HEK293 (cell line): Measurements from ENCODE around the gene NDUFS2.

Experiments
- KLF10 ChIP-seq: fragments of 450-650 bp; IDR thresholded peaks from 2 replicates; pipeline ENCODE4 v1.5.1; 2018; ENCODE audit warnings: missing biosample characterization, mild to moderate bottlenecking, missing genetic modification characterization
- MEIS1 ChIP-seq: sonication (generic); formaldehyde crosslinking; IDR thresholded peaks from 2 replicates; pipeline ENCODE4 v1.8.1; 2022; ENCODE audit warnings: missing genetic modification reagents, mild to moderate bottlenecking, borderline replicate concordance
- SCRT2 ChIP-seq: fragments of 450-650 bp; formaldehyde crosslinking; IDR thresholded peaks from 2 replicates; pipeline ENCODE4 v1.5.1; 2016; ENCODE audit warnings: missing biosample characterization, missing genetic modification characterization
- SP3 ChIP-seq: fragments of 450-650 bp; formaldehyde crosslinking; IDR thresholded peaks from 2 replicates; pipeline ENCODE4 v1.5.1; 2016; ENCODE audit warnings: missing biosample characterization, missing genetic modification characterization
- SP7 ChIP-seq: fragments of 450-650 bp; formaldehyde crosslinking; IDR thresholded peaks from 2 replicates; pipeline ENCODE4 v1.5.1; 2016; ENCODE audit warnings: missing biosample characterization, missing genetic modification characterization
- ZBTB1 ChIP-seq: fragments of 450-650 bp; formaldehyde crosslinking; IDR thresholded peaks from 2 replicates; pipeline ENCODE4 v1.5.1; 2016; ENCODE audit warnings: missing biosample characterization, missing genetic modification characterization
- ZBTB21 ChIP-seq: fragments of 450-650 bp; formaldehyde crosslinking; IDR thresholded peaks from 2 replicates; pipeline ENCODE4 v1.5.1; 2017; ENCODE audit warnings: missing biosample characterization, missing genetic modification characterization
- ZBTB48 ChIP-seq: fragments of 450-650 bp; formaldehyde crosslinking; IDR thresholded peaks from 2 replicates; pipeline ENCODE4 v1.5.1; 2016; ENCODE audit warnings: missing biosample characterization, missing genetic modification characterization
- ZFHX2 ChIP-seq: fragments of 450-650 bp; formaldehyde crosslinking; conservative IDR thresholded peaks from 2 replicates; pipeline ENCODE4 v1.5.1; 2016; ENCODE audit warnings: missing biosample characterization, missing genetic modification characterization
- ZFP37 ChIP-seq: fragments of 450-650 bp; formaldehyde crosslinking; IDR thresholded peaks from 2 replicates; pipeline ENCODE4 v1.5.1; 2016; ENCODE audit warnings: missing biosample characterization, missing genetic modification characterization
- ZNF132 ChIP-seq: fragments of 450-650 bp; formaldehyde crosslinking; IDR thresholded peaks from 2 replicates; pipeline ENCODE4 v1.5.1; 2017; ENCODE audit warnings: missing biosample characterization, missing genetic modification characterization, borderline replicate concordance
- ZNF221 ChIP-seq: fragments of 450-650 bp; formaldehyde crosslinking; IDR thresholded peaks from 2 replicates; pipeline ENCODE4 v1.5.1; 2017; ENCODE audit warnings: missing biosample characterization, missing genetic modification characterization, borderline replicate concordance
- ZNF341 ChIP-seq: fragments of 450-650 bp; formaldehyde crosslinking; IDR thresholded peaks from 2 replicates; pipeline ENCODE4; 2016; ENCODE audit warnings: low read depth, missing biosample characterization, missing genetic modification characterization
- ZNF391 ChIP-seq: fragments of 450-650 bp; formaldehyde crosslinking; IDR thresholded peaks from 2 replicates; pipeline ENCODE4 v1.5.1; 2016; ENCODE audit warnings: low read depth, missing biosample characterization, missing genetic modification characterization, borderline replicate concordance
- ZNF394 ChIP-seq: fragments of 450-650 bp; formaldehyde crosslinking; IDR thresholded peaks from 2 replicates; pipeline ENCODE4 v1.5.1; 2016; ENCODE audit warnings: missing biosample characterization, missing genetic modification characterization, mild to moderate bottlenecking, moderate library complexity, borderline replicate concordance
- ZNF530 ChIP-seq: fragments of 450-650 bp; formaldehyde crosslinking; IDR thresholded peaks from 2 replicates; pipeline ENCODE4 v1.5.1; 2016; ENCODE audit warnings: low read depth, missing biosample characterization, missing genetic modification characterization
- ZNF549 ChIP-seq: fragments of 450-650 bp; IDR thresholded peaks from 2 replicates; pipeline ENCODE4 v1.5.1; 2018; ENCODE audit warnings: missing biosample characterization, missing genetic modification characterization, mild to moderate bottlenecking, inconsistent platforms, moderate library complexity
- ZNF571 ChIP-seq: fragments of 450-650 bp; formaldehyde crosslinking; IDR thresholded peaks from 2 replicates; pipeline ENCODE4 v1.5.0; 2017; ENCODE audit warnings: missing biosample characterization, missing genetic modification characterization
- ZNF701 ChIP-seq: fragments of 450-650 bp; formaldehyde crosslinking; IDR thresholded peaks from 2 replicates; pipeline ENCODE4 v1.5.1; 2016; ENCODE audit warnings: missing biosample characterization, missing genetic modification characterization
- ZNF777 ChIP-seq: fragments of 450-650 bp; formaldehyde crosslinking; IDR thresholded peaks from 2 replicates; pipeline ENCODE4 v1.5.1; 2017; ENCODE audit warnings: missing biosample characterization, missing genetic modification characterization, borderline replicate concordance
- TF ChIP-seq, protein P1 (sequence below): fragments of 450-650 bp; formaldehyde crosslinking; IDR thresholded peaks from 2 replicates; pipeline ENCODE4 v1.5.1; 2016; ENCODE audit warnings: missing biosample characterization, missing genetic modification characterization, low read depth
- TF ChIP-seq, protein P2 (sequence below): fragments of 450-650 bp; formaldehyde crosslinking; IDR thresholded peaks from 2 replicates; pipeline ENCODE4 v1.5.1; 2016; ENCODE audit warnings: missing biosample characterization, missing genetic modification characterization
- TF ChIP-seq, protein P3 (sequence below): fragments of 450-650 bp; formaldehyde crosslinking; IDR thresholded peaks from 2 replicates; pipeline ENCODE4 v1.5.1; 2016; ENCODE audit warnings: missing biosample characterization, missing genetic modification characterization
- TF ChIP-seq, protein P4 (sequence below): fragments of 450-650 bp; formaldehyde crosslinking; IDR thresholded peaks from 2 replicates; pipeline ENCODE4 v1.5.1; 2016; ENCODE audit warnings: missing biosample characterization, missing genetic modification characterization
- TF ChIP-seq, protein P5 (sequence below): fragments of 450-650 bp; formaldehyde crosslinking; IDR thresholded peaks from 2 replicates; pipeline ENCODE4 v1.5.1; 2016; ENCODE audit warnings: missing biosample characterization, missing genetic modification characterization, borderline replicate concordance

The NDUFS2 gene

DNA sequence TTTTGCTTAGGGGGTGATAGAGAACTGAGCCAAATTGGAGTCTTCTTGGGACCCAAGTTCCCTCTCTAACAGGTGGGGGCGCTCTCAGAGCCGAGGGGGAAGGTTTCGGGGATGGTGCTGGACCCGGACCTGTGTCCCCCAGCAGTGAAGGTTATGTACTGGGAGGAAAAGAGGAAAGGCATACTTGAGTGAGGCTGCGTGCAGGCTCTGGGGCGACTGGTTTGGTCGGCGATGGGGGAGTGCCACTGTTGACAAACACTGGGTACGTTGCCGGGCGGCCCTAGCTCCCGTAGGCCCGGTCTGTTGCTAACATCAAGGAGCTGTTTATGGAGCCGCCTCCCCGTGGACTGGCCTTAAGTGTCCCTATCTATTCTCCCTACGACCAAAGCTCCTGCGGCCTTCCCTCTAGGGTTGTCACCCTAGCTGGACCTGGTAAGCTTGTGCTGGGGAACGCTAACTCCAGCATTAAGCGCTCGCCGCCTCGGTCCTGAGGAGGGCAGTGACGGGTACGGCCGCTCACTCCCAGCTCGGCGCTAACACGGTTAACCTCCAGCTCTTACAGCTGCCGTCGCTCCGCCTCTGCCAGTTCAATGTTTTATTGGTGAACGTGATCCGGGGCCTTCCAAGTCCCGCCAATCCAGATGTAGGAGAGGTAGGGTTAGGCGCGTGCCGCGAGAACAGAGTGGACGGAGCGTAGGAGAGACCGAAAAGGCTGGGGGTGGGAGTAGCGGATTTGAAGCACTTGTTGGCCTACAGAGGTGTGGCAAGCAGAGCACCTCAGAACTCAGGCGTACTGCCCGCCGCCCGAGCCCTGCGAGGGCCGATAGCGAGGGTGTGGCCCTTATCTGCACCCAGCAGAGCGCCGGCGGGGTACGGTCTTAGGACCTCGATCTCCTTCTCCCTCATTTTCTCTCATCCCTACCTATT, 36.2 kb upstream of the NDUFS2 start, which contains the start of gene PPOX (continued):
- TF ChIP-seq, protein P1, sequence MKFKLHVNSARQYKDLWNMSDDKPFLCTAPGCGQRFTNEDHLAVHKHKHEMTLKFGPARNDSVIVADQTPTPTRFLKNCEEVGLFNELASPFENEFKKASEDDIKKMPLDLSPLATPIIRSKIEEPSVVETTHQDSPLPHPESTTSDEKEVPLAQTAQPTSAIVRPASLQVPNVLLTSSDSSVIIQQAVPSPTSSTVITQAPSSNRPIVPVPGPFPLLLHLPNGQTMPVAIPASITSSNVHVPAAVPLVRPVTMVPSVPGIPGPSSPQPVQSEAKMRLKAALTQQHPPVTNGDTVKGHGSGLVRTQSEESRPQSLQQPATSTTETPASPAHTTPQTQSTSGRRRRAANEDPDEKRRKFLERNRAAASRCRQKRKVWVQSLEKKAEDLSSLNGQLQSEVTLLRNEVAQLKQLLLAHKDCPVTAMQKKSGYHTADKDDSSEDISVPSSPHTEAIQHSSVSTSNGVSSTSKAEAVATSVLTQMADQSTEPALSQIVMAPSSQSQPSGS (tag by site-specific recombination) = no peak
- no peak for TF ChIP-seq ZNF571 (tag by site-specific recombination)
- no peak for TF ChIP-seq ZNF530
- peak; percentile 98 for TF ChIP-seq ZNF394 (tag by site-specific recombination)
- TF ChIP-seq SP3 = peak; percentile 89
- peak; percentile 75; the same call in 1 of the 2 replicates for TF ChIP-seq KLF10
- TF ChIP-seq ZNF777 (tag by site-specific recombination) = no peak
- no peak for TF ChIP-seq ZNF549 (tag by site-specific recombination)
- TF ChIP-seq ZBTB1 (tag by site-specific recombination) = no peak
- TF ChIP-seq, protein P2, sequence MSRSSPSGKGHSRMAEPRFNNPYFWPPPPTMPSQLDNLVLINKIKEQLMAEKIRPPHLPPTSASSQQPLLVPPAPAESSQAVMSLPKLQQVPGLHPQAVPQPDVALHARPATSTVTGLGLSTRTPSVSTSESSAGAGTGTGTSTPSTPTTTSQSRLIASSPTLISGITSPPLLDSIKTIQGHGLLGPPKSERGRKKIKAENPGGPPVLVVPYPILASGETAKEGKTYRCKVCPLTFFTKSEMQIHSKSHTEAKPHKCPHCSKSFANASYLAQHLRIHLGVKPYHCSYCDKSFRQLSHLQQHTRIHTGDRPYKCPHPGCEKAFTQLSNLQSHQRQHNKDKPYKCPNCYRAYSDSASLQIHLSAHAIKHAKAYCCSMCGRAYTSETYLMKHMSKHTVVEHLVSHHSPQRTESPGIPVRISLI (tag by site-specific recombination) = no peak
- peak; percentile 99 for TF ChIP-seq ZNF341
- no peak for TF ChIP-seq ZNF701
- TF ChIP-seq MEIS1 (CRISPR knock-in tag) = no peak
- TF ChIP-seq ZNF132 (tag by site-specific recombination) = no peak
- TF ChIP-seq, protein P3, sequence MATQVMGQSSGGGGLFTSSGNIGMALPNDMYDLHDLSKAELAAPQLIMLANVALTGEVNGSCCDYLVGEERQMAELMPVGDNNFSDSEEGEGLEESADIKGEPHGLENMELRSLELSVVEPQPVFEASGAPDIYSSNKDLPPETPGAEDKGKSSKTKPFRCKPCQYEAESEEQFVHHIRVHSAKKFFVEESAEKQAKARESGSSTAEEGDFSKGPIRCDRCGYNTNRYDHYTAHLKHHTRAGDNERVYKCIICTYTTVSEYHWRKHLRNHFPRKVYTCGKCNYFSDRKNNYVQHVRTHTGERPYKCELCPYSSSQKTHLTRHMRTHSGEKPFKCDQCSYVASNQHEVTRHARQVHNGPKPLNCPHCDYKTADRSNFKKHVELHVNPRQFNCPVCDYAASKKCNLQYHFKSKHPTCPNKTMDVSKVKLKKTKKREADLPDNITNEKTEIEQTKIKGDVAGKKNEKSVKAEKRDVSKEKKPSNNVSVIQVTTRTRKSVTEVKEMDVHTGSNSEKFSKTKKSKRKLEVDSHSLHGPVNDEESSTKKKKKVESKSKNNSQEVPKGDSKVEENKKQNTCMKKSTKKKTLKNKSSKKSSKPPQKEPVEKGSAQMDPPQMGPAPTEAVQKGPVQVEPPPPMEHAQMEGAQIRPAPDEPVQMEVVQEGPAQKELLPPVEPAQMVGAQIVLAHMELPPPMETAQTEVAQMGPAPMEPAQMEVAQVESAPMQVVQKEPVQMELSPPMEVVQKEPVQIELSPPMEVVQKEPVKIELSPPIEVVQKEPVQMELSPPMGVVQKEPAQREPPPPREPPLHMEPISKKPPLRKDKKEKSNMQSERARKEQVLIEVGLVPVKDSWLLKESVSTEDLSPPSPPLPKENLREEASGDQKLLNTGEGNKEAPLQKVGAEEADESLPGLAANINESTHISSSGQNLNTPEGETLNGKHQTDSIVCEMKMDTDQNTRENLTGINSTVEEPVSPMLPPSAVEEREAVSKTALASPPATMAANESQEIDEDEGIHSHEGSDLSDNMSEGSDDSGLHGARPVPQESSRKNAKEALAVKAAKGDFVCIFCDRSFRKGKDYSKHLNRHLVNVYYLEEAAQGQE (tag by site-specific recombination) = no peak
- no peak for TF ChIP-seq ZBTB21 (tag by site-specific recombination)
- TF ChIP-seq ZBTB48 = peak; percentile 44
- TF ChIP-seq, protein P4, sequence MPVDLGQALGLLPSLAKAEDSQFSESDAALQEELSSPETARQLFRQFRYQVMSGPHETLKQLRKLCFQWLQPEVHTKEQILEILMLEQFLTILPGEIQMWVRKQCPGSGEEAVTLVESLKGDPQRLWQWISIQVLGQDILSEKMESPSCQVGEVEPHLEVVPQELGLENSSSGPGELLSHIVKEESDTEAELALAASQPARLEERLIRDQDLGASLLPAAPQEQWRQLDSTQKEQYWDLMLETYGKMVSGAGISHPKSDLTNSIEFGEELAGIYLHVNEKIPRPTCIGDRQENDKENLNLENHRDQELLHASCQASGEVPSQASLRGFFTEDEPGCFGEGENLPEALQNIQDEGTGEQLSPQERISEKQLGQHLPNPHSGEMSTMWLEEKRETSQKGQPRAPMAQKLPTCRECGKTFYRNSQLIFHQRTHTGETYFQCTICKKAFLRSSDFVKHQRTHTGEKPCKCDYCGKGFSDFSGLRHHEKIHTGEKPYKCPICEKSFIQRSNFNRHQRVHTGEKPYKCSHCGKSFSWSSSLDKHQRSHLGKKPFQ (tag by site-specific recombination) = no peak
- TF ChIP-seq SP7 (tag by site-specific recombination) = peak; percentile 74
- peak; percentile 86 for TF ChIP-seq ZFHX2
- peak; percentile 99 for TF ChIP-seq SCRT2 (tag by site-specific recombination)
- 0 out of 2 replicates have a peak, but pooled peaks have one; percentile 44 for TF ChIP-seq ZNF391 (tag by site-specific recombination)
- TF ChIP-seq ZNF221 (tag by site-specific recombination) = no peak
- no peak; the same call in 1 of the 2 replicates for TF ChIP-seq ZFP37 (tag by site-specific recombination)
- TF ChIP-seq, protein P5, sequence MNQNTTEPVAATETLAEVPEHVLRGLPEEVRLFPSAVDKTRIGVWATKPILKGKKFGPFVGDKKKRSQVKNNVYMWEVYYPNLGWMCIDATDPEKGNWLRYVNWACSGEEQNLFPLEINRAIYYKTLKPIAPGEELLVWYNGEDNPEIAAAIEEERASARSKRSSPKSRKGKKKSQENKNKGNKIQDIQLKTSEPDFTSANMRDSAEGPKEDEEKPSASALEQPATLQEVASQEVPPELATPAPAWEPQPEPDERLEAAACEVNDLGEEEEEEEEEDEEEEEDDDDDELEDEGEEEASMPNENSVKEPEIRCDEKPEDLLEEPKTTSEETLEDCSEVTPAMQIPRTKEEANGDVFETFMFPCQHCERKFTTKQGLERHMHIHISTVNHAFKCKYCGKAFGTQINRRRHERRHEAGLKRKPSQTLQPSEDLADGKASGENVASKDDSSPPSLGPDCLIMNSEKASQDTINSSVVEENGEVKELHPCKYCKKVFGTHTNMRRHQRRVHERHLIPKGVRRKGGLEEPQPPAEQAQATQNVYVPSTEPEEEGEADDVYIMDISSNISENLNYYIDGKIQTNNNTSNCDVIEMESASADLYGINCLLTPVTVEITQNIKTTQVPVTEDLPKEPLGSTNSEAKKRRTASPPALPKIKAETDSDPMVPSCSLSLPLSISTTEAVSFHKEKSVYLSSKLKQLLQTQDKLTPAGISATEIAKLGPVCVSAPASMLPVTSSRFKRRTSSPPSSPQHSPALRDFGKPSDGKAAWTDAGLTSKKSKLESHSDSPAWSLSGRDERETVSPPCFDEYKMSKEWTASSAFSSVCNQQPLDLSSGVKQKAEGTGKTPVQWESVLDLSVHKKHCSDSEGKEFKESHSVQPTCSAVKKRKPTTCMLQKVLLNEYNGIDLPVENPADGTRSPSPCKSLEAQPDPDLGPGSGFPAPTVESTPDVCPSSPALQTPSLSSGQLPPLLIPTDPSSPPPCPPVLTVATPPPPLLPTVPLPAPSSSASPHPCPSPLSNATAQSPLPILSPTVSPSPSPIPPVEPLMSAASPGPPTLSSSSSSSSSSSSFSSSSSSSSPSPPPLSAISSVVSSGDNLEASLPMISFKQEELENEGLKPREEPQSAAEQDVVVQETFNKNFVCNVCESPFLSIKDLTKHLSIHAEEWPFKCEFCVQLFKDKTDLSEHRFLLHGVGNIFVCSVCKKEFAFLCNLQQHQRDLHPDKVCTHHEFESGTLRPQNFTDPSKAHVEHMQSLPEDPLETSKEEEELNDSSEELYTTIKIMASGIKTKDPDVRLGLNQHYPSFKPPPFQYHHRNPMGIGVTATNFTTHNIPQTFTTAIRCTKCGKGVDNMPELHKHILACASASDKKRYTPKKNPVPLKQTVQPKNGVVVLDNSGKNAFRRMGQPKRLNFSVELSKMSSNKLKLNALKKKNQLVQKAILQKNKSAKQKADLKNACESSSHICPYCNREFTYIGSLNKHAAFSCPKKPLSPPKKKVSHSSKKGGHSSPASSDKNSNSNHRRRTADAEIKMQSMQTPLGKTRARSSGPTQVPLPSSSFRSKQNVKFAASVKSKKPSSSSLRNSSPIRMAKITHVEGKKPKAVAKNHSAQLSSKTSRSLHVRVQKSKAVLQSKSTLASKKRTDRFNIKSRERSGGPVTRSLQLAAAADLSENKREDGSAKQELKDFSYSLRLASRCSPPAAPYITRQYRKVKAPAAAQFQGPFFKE (tag by site-specific recombination) = no peak
